ENCODE results near the gene GZF1. TPM values are rescaled to one million over a fixed set of nuclear protein-coding genes. Genes with fewer than 3 reads are reported as not detected.
A peak's percentile ranks its signal among the peaks of the same experiment; 100 is the strongest.

Gene GZF1
- total RNA-seq, 1 experiment from 2014 or later = 10.8 TPM

- no peak for DNase-seq (ENCODE audit: extremely low read depth, low read depth)
Measured at GRCh38 chr20:23404196-23404595, 42.2 kb downstream of the GZF1 start.

- no peak for DNase-seq (ENCODE audit: extremely low read depth, low read depth)
Measured at GRCh38 chr20:23406880-23407279, 44.9 kb downstream of the GZF1 start.

GRCh38 chr20:23407781-23408464 lies 45.9 kb downstream of the GZF1 start:
- DNase-seq (ENCODE audit: extremely low read depth, low read depth) = no peak

GRCh38 chr20:23408957-23409356 lies 47.0 kb downstream of the GZF1 start:
- DNase-seq (ENCODE audit: extremely low read depth, low read depth) = no peak

GRCh38 chr20:23409800-23410199 lies 47.8 kb downstream of the GZF1 start:
- no peak for DNase-seq (ENCODE audit: extremely low read depth, low read depth)

- DNase-seq (ENCODE audit: extremely low read depth, low read depth) = no peak
Measured at GRCh38 chr20:23410916-23411695, 49.1 kb downstream of the GZF1 start.

- DNase-seq (ENCODE audit: extremely low read depth, low read depth) = peak; percentile 86
Measured at GRCh38 chr20:23412026-23412425, 50.0 kb downstream of the GZF1 start.

- no peak for DNase-seq (ENCODE audit: extremely low read depth, low read depth)
Measured at GRCh38 chr20:23413862-23414422, 52.0 kb downstream of the GZF1 start.

GRCh38 chr20:23414526-23415188 lies 52.7 kb downstream of the GZF1 start:
- DNase-seq (ENCODE audit: extremely low read depth, low read depth) = no peak

GRCh38 chr20:23415555-23415954 lies 53.6 kb downstream of the GZF1 start:
- DNase-seq (ENCODE audit: extremely low read depth, low read depth) = no peak

GRCh38 chr20:23415959-23416583 lies 54.1 kb downstream of the GZF1 start:
- no peak for DNase-seq (ENCODE audit: extremely low read depth, low read depth)

- DNase-seq (ENCODE audit: extremely low read depth, low read depth) = no peak
Measured at GRCh38 chr20:23417861-23418260, 55.9 kb downstream of the GZF1 start.

- DNase-seq (ENCODE audit: extremely low read depth, low read depth) = no peak
Measured at GRCh38 chr20:23419657-23419994, 57.6 kb downstream of the GZF1 start.

GRCh38 chr20:23419995-23420901 lies 58.3 kb downstream of the GZF1 start:
- no peak for DNase-seq (ENCODE audit: extremely low read depth, low read depth)

- DNase-seq (ENCODE audit: extremely low read depth, low read depth) = peak; percentile 89
Measured at GRCh38 chr20:23420943-23421931, 59.3 kb downstream of the GZF1 start, which contains the start of gene NAPB. TSS of gene NAPB (minus strand) at chr20:23421488. CDS start at chr20:23421402, 86 bp downstream.

Measured in NCI-H460 (cell line).